HepG2 (cell line): ENCODE data around the gene SETD5. TPM values are rescaled to one million over a fixed set of nuclear protein-coding genes. Genes with fewer than 3 reads are reported as not detected.

Experiments used
- ARNT2 ChIP-seq: sonication (generic); formaldehyde crosslinking; IDR thresholded peaks from 2 replicates; pipeline ENCODE4 v1.8.0; 2022; ENCODE audit warnings: mild to moderate bottlenecking, low read depth, missing genetic modification reagents, moderate library complexity
- ATF1 ChIP-seq: IDR thresholded peaks from 2 replicates; pipeline ENCODE4 v1.6.1; 2016; ENCODE audit warnings: mild to moderate bottlenecking, control low read depth
- CBFB ChIP-seq: sonication (generic); formaldehyde crosslinking; IDR thresholded peaks from 2 replicates; pipeline ENCODE4 v1.4.0; 2020; ENCODE audit warnings: missing genetic modification reagents
- HCFC1 ChIP-seq: fragments of 150-350 bp; IDR thresholded peaks from 2 replicates; pipeline ENCODE4 v1.6.1; 2014; ENCODE audit warnings: low read depth, low read length
- NFAT5 ChIP-seq: sonication (generic); formaldehyde crosslinking; IDR thresholded peaks from 2 replicates; pipeline ENCODE4 v1.4.0; 2020; ENCODE audit warnings: missing genetic modification reagents
- NFYC ChIP-seq: IDR thresholded peaks from 2 replicates; pipeline ENCODE4 v1.6.1; 2016; ENCODE audit warnings: missing genetic modification reagents, missing compliant biosample characterization
- THAP8 ChIP-seq: sonication (generic); formaldehyde crosslinking; IDR thresholded peaks from 2 replicates; pipeline ENCODE4 v1.5.1; 2020; ENCODE audit warnings: missing genetic modification reagents, mild to moderate bottlenecking, borderline replicate concordance
- TMF1 ChIP-seq: sonication (generic); formaldehyde crosslinking; IDR thresholded peaks from 2 replicates; pipeline ENCODE4 v1.8.1; 2022; ENCODE audit warnings: low read depth, missing genetic modification reagents
- UBTF ChIP-seq: sonication (generic); formaldehyde crosslinking; IDR thresholded peaks from 2 replicates; pipeline ENCODE4 v1.4.0; 2020; ENCODE audit warnings: mild to moderate bottlenecking, missing genetic modification reagents
- ZFP36L1 ChIP-seq: sonication (generic); formaldehyde crosslinking; IDR thresholded peaks from 2 replicates; pipeline ENCODE4 v1.8.0; 2022; ENCODE audit warnings: mild to moderate bottlenecking, missing genetic modification reagents, moderate library complexity
- ZHX2 ChIP-seq, 2 experiments: sonication (generic) in 1 of 2; formaldehyde crosslinking in 1 of 2; IDR thresholded peaks; 2 replicates each; pipeline versions ENCODE4 v1.6.1 to v1.9.0; 2014 to 2022; ENCODE audit warnings: antibody characterized with exemption in 1 of 2, borderline replicate concordance in 1 of 2, inconsistent platforms in 1 of 2, low read depth in 1 of 2, missing genetic modification reagents in 1 of 2
- ZNF235 ChIP-seq: sonication (generic); formaldehyde crosslinking; IDR thresholded peaks from 2 replicates; pipeline ENCODE4 v1.8.1; 2023; ENCODE audit warnings: mild to moderate bottlenecking, missing genetic modification reagents, borderline replicate concordance
- ZNF430 ChIP-seq: sonication (generic); formaldehyde crosslinking; IDR thresholded peaks from 2 replicates; pipeline ENCODE4 v1.9.0; 2021; ENCODE audit warnings: mild to moderate bottlenecking, missing genetic modification reagents
- polyA plus RNA-seq, 8 experiments: library from polyadenylated mRNA; depleted of rRNA in 3 of 8; stranded (reverse) in 7 of 8; unstranded in 1 of 8; fragments of >200 nt; fragmentation: Illumina TruSeq in 4 of 8; extraction: Trizol in 4 of 8; gene quantifications; 2 replicates each; pipeline versions ENCODE4 v1.2.1 to v1.2.3, GENCODE V29; 2011 to 2016; ENCODE audit warnings: low read depth in 4 of 8, missing spikeins in 1 of 8, mixed read lengths in 1 of 8; ENCODE audit not compliant: insufficient read depth in 1 of 8
- total RNA-seq, 5 experiments: library from RNA; depleted of rRNA; stranded (reverse); fragments of >200 nt; fragmentation: Illumina TruSeq; extraction: Trizol; gene quantifications; 2 replicates each; pipeline ENCODE4 v1.2.3, GENCODE V29; 2016; ENCODE audit warnings: low read depth in 1 of 5

The SETD5 gene
- total and polyA plus RNA-seq, 2 of the 13 experiments (the other 11 are each of a cell fraction or from before 2014, with no cell fraction given): 46.8 to 95.8 TPM

GRCh38 chr3:9397332-9397905 lies at the start of gene SETD5 (continued):
- TF ChIP-seq NFYC (CRISPR knock-in tag) (peak; percentile 56; the same call in 1 of the 2 replicates), ZNF430 (CRISPR knock-in tag) (no peak; the same call in 1 of the 2 replicates), NFAT5 (CRISPR knock-in tag) (no peak), HCFC1 (0 out of 2 replicates have a peak, but pooled peaks have one; percentile 10), ATF1 (CRISPR knock-in tag) (no peak), TMF1 (CRISPR knock-in tag) (no peak; the same call in 1 of the 2 replicates), CBFB (CRISPR knock-in tag) (no peak; the same call in 1 of the 2 replicates), ZHX2 (IDR thresholded peaks at IDR 0.05; ENCODE audit: low read depth) (no peak), ZHX2 (CRISPR knock-in tag; IDR thresholded peaks at IDR 0.05; ENCODE audit: borderline replicate concordance) (0 out of 2 replicates have a peak, but pooled peaks have one; percentile 58), UBTF (CRISPR knock-in tag) (peak; percentile 1), THAP8 (CRISPR knock-in tag) (0 out of 2 replicates have a peak, but pooled peaks have one; percentile 46), ZFP36L1 (no peak), ZNF235 (no peak), ARNT2 (CRISPR knock-in tag) (no peak)
